ENCODE measurements around the gene ELL2. TPM values are rescaled to one million over a fixed set of nuclear protein-coding genes. Genes with fewer than 3 reads are reported as not detected.
"Not testable (repeated sequence)": the region's sequence is repeated elsewhere in the genome, so short reads cannot be mapped to it uniquely, and the experiment has no call there.

Gene ELL2
- total RNA-seq, 1 experiment from 2014 or later = 24.4 TPM

DNA sequence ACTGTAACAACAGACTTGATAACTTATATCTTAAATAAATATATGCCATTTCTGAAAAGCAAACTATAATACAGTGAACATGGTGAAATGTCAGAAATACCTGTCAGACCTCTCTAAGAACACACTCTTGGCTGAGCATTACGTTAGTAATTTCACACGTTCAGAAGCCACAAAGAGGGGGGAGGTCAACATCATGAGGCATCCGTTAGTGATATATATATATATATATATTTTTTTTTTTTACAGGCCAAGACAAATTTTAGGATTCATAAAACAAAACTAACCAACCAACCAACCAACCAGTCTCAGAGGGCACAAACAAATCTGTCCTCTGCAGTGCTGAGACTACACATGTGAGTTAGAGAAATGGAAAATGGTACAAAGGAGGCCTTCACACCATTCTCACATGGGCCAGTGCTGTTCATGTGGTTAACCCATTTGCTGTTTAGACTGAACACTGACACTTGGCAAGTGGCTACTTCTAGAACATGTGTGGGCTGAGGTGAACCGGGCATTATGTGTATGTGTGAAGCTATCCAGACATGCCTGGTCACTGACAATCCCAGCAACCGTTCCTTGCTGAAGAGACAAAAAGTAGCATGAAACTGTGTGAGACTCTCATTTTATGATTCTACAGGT lies 54.5 kb downstream of the ELL2 start:
- no peaks in the 10 kb centered on the region for H3K9me3 Mint-ChIP-seq
- TF ChIP-seq, protein P1, sequence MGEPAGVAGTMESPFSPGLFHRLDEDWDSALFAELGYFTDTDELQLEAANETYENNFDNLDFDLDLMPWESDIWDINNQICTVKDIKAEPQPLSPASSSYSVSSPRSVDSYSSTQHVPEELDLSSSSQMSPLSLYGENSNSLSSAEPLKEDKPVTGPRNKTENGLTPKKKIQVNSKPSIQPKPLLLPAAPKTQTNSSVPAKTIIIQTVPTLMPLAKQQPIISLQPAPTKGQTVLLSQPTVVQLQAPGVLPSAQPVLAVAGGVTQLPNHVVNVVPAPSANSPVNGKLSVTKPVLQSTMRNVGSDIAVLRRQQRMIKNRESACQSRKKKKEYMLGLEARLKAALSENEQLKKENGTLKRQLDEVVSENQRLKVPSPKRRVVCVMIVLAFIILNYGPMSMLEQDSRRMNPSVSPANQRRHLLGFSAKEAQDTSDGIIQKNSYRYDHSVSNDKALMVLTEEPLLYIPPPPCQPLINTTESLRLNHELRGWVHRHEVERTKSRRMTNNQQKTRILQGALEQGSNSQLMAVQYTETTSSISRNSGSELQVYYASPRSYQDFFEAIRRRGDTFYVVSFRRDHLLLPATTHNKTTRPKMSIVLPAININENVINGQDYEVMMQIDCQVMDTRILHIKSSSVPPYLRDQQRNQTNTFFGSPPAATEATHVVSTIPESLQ (CRISPR knock-in tag; IDR thresholded peaks at IDR 0.05) = no peak
- no peak for TF ChIP-seq RORB (CRISPR knock-in tag; IDR thresholded peaks at IDR 0.05)
- no peak for TF ChIP-seq USF1 (CRISPR knock-in tag; IDR thresholded peaks at IDR 0.05)
- TF ChIP-seq HMGXB4 (CRISPR knock-in tag; IDR thresholded peaks at IDR 0.05) = no peak
- TF ChIP-seq, protein P2, sequence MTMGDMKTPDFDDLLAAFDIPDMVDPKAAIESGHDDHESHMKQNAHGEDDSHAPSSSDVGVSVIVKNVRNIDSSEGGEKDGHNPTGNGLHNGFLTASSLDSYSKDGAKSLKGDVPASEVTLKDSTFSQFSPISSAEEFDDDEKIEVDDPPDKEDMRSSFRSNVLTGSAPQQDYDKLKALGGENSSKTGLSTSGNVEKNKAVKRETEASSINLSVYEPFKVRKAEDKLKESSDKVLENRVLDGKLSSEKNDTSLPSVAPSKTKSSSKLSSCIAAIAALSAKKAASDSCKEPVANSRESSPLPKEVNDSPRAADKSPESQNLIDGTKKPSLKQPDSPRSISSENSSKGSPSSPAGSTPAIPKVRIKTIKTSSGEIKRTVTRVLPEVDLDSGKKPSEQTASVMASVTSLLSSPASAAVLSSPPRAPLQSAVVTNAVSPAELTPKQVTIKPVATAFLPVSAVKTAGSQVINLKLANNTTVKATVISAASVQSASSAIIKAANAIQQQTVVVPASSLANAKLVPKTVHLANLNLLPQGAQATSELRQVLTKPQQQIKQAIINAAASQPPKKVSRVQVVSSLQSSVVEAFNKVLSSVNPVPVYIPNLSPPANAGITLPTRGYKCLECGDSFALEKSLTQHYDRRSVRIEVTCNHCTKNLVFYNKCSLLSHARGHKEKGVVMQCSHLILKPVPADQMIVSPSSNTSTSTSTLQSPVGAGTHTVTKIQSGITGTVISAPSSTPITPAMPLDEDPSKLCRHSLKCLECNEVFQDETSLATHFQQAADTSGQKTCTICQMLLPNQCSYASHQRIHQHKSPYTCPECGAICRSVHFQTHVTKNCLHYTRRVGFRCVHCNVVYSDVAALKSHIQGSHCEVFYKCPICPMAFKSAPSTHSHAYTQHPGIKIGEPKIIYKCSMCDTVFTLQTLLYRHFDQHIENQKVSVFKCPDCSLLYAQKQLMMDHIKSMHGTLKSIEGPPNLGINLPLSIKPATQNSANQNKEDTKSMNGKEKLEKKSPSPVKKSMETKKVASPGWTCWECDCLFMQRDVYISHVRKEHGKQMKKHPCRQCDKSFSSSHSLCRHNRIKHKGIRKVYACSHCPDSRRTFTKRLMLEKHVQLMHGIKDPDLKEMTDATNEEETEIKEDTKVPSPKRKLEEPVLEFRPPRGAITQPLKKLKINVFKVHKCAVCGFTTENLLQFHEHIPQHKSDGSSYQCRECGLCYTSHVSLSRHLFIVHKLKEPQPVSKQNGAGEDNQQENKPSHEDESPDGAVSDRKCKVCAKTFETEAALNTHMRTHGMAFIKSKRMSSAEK (CRISPR knock-in tag; IDR thresholded peaks at IDR 0.05; ENCODE audit: borderline replicate concordance) = no peak
- TF ChIP-seq, protein P3, sequence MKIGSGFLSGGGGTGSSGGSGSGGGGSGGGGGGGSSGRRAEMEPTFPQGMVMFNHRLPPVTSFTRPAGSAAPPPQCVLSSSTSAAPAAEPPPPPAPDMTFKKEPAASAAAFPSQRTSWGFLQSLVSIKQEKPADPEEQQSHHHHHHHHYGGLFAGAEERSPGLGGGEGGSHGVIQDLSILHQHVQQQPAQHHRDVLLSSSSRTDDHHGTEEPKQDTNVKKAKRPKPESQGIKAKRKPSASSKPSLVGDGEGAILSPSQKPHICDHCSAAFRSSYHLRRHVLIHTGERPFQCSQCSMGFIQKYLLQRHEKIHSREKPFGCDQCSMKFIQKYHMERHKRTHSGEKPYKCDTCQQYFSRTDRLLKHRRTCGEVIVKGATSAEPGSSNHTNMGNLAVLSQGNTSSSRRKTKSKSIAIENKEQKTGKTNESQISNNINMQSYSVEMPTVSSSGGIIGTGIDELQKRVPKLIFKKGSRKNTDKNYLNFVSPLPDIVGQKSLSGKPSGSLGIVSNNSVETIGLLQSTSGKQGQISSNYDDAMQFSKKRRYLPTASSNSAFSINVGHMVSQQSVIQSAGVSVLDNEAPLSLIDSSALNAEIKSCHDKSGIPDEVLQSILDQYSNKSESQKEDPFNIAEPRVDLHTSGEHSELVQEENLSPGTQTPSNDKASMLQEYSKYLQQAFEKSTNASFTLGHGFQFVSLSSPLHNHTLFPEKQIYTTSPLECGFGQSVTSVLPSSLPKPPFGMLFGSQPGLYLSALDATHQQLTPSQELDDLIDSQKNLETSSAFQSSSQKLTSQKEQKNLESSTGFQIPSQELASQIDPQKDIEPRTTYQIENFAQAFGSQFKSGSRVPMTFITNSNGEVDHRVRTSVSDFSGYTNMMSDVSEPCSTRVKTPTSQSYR (CRISPR knock-in tag; IDR thresholded peaks at IDR 0.05) = no peak
- TF ChIP-seq, protein P4, sequence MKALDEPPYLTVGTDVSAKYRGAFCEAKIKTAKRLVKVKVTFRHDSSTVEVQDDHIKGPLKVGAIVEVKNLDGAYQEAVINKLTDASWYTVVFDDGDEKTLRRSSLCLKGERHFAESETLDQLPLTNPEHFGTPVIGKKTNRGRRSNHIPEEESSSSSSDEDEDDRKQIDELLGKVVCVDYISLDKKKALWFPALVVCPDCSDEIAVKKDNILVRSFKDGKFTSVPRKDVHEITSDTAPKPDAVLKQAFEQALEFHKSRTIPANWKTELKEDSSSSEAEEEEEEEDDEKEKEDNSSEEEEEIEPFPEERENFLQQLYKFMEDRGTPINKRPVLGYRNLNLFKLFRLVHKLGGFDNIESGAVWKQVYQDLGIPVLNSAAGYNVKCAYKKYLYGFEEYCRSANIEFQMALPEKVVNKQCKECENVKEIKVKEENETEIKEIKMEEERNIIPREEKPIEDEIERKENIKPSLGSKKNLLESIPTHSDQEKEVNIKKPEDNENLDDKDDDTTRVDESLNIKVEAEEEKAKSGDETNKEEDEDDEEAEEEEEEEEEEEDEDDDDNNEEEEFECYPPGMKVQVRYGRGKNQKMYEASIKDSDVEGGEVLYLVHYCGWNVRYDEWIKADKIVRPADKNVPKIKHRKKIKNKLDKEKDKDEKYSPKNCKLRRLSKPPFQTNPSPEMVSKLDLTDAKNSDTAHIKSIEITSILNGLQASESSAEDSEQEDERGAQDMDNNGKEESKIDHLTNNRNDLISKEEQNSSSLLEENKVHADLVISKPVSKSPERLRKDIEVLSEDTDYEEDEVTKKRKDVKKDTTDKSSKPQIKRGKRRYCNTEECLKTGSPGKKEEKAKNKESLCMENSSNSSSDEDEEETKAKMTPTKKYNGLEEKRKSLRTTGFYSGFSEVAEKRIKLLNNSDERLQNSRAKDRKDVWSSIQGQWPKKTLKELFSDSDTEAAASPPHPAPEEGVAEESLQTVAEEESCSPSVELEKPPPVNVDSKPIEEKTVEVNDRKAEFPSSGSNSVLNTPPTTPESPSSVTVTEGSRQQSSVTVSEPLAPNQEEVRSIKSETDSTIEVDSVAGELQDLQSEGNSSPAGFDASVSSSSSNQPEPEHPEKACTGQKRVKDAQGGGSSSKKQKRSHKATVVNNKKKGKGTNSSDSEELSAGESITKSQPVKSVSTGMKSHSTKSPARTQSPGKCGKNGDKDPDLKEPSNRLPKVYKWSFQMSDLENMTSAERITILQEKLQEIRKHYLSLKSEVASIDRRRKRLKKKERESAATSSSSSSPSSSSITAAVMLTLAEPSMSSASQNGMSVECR (CRISPR knock-in tag; IDR thresholded peaks at IDR 0.05; ENCODE audit: borderline replicate concordance) = no peak
- TF ChIP-seq FOXP4 (CRISPR knock-in tag; IDR thresholded peaks at IDR 0.05) = no peak
- TF ChIP-seq CREB1 (CRISPR knock-in tag; IDR thresholded peaks at IDR 0.05) = no peak
- no peak for TF ChIP-seq RELA (CRISPR knock-in tag; IDR thresholded peaks at IDR 0.05; ENCODE audit: borderline replicate concordance)
- no peak for TF ChIP-seq HMGA2 (CRISPR knock-in tag; IDR thresholded peaks at IDR 0.05)
- TF ChIP-seq SMAD4 (CRISPR knock-in tag; IDR thresholded peaks at IDR 0.05) = no peak
- TF ChIP-seq, protein P5, sequence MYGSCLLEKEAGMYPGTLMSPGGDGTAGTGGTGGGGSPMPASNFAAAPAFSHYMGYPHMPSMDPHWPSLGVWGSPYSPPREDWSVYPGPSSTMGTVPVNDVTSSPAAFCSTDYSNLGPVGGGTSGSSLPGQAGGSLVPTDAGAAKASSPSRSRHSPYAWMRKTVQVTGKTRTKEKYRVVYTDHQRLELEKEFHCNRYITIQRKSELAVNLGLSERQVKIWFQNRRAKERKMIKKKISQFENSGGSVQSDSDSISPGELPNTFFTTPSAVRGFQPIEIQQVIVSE (CRISPR knock-in tag; IDR thresholded peaks at IDR 0.05; ENCODE audit: borderline replicate concordance) = no peak
- TF ChIP-seq ATF1 (CRISPR knock-in tag; IDR thresholded peaks at IDR 0.05) = no peak
- no peak overlapping the region for H3K27ac Mint-ChIP-seq
- no peaks in the 10 kb centered on the region for H3K27me3 Mint-ChIP-seq (ENCODE audit: low read depth)
- H3K4me1 Mint-ChIP-seq = peaks cover 19% of the 10 kb centered on the region
- DNase-seq (ENCODE audit: low spot score) (no peak), ATAC-seq (no peak)
- ChIA-PET CTCF (interaction anchor here (0.8 kb wide), 1 partner anchor 34 kb away, joined by 3 read pairs; no protein-coding TSS in a partner anchor), POLR2A (no interaction called here)
- no peak overlapping the region for H3K4me3 Mint-ChIP-seq
- H3K36me3 Mint-ChIP-seq = no peaks in the 10 kb centered on the region

DNA sequence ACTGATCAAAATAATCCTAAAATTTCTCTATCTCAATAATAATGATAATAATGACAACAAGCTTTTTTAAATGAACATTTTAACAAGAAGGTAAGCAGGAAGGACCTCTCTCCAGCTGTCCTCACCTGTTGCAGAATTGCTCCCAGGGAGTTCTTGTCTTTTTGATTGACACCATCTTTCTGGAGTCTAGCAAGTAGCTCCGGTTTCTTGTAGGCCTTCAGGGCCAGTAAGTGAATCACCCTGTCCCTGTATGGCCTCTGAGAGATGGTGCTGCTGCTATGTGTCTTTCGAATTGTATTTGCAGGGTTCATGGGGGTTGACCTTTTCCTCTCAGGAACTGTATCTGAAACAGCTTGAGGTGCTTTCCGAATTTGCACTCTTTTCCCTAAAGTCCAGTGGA lies 55.3 kb downstream of the ELL2 start:
- peaks cover 19% of the 10 kb centered on the region for H3K4me1 Mint-ChIP-seq
- H3K9me3 Mint-ChIP-seq; H3K36me3 Mint-ChIP-seq; ATAC-seq; POLR2A ChIA-PET; CTCF ChIA-PET; H3K27ac Mint-ChIP-seq; DNase-seq (ENCODE audit: low spot score); H3K27me3 Mint-ChIP-seq (ENCODE audit: low read depth); H3K4me3 Mint-ChIP-seq: not testable (repeated sequence)
